K562 (cell line): Measurements from ENCODE around the gene VPS9D1. TPM values are rescaled to one million over a fixed set of nuclear protein-coding genes. Genes with fewer than 3 reads are reported as not detected.

ENCODE experiments used
- CAMTA2 ChIP-seq: fragments of 250-450 bp; sonication (Bioruptor Pico); conservative IDR thresholded peaks from 2 replicates; pipeline ENCODE4 v1.5.1; 2022
- E2F4 ChIP-seq: sonication (generic); formaldehyde crosslinking; IDR thresholded peaks from 2 replicates; pipeline ENCODE4 v1.8.0; 2022; ENCODE audit warnings: mild to moderate bottlenecking, low read depth, missing genetic modification reagents
- ESRRA ChIP-seq: fragments of 450-650 bp; IDR thresholded peaks from 2 replicates; pipeline ENCODE4 v1.6.1; 2014; ENCODE audit warnings: low read depth, mild to moderate bottlenecking, moderate library complexity, borderline replicate concordance
- ETV6 ChIP-seq, 3 experiments: fragments of 150-350 bp in 1 of 3; sonication (generic) in 1 of 3; formaldehyde crosslinking in 1 of 3; IDR thresholded peaks; 2 replicates each; pipeline versions ENCODE4 v1.6.1 to v1.8.0; 2014 to 2022; ENCODE audit warnings: borderline replicate concordance in 2 of 3, low read depth in 2 of 3, antibody characterized with exemption in 1 of 3, low read length in 1 of 3, mild to moderate bottlenecking in 1 of 3, missing genetic modification reagents in 1 of 3
- GTF2B ChIP-seq: IDR thresholded peaks from 2 replicates; pipeline ENCODE4 v1.6.1; 2011; ENCODE audit not compliant: insufficient read length; ENCODE audit errors: extremely low read depth
- HEY1 ChIP-seq: fragments of 250-450 bp; sonication (Bioruptor Pico); IDR thresholded peaks from 2 replicates; pipeline ENCODE4 v1.5.0; 2020; ENCODE audit warnings: mild to moderate bottlenecking, moderate library complexity, borderline replicate concordance
- HNRNPL ChIP-seq: fragments of 200-400 bp; formaldehyde crosslinking; IDR thresholded peaks from 2 replicates; pipeline ENCODE4 v1.6.1; 2017; ENCODE audit warnings: low read depth, mild to moderate bottlenecking, low read length
- JUND ChIP-seq, 2 experiments: IDR thresholded peaks; 2 replicates in 1 of 2; 3 replicates in 1 of 2; pipeline ENCODE4 v1.6.1; 2011; ENCODE audit warnings: borderline replicate concordance in 2 of 2, low read depth in 2 of 2, low read length in 2 of 2, improper control_type of control experiment in 1 of 2, missing biosample characterization in 1 of 2, missing genetic modification characterization in 1 of 2, missing genetic modification reagents in 1 of 2
- MXI1 ChIP-seq: IDR thresholded peaks from 2 replicates; pipeline ENCODE4 v1.6.1; 2011; ENCODE audit warnings: low read depth, mild to moderate bottlenecking, improper control_type of control experiment, low read length
- NFE2 ChIP-seq: IDR thresholded peaks from 2 replicates; pipeline ENCODE4 v1.6.1; 2014; ENCODE audit warnings: antibody characterized with exemption, low read depth
- NFE2L1 ChIP-seq: fragments of 450-650 bp; IDR thresholded peaks from 2 replicates; pipeline ENCODE4 v1.6.1; 2016; ENCODE audit warnings: missing genetic modification characterization, low read depth, mild to moderate bottlenecking, missing compliant biosample characterization, moderate library complexity, borderline replicate concordance
- NR0B1 ChIP-seq: fragments of 450-650 bp; IDR thresholded peaks from one replicate; pipeline ENCODE4 v1.6.1; 2018; ENCODE audit warnings: mild to moderate bottlenecking, moderate library complexity; ENCODE audit not compliant: partially characterized antibody
- OTX1 ChIP-seq: fragments of 450-650 bp; formaldehyde crosslinking; IDR thresholded peaks from 2 replicates; pipeline ENCODE4 v1.4.0; 2022; ENCODE audit warnings: mild to moderate bottlenecking
- PHF8 ChIP-seq: fragments of 200-600 bp; sonication (generic); IDR thresholded peaks from 2 replicates; pipeline ENCODE4 v1.6.1; 2012; ENCODE audit warnings: mixed run types, mild to moderate bottlenecking, inconsistent platforms, low read length, moderate library complexity, borderline replicate concordance
- RCOR1 ChIP-seq, 2 experiments: IDR thresholded peaks; 2 replicates each; pipeline ENCODE4 v1.6.1; 2012; ENCODE audit warnings: low read depth in 2 of 2, low read length in 2 of 2, borderline replicate concordance in 1 of 2, improper control_type of control experiment in 1 of 2
- RNF2 ChIP-seq: sonication (generic); IDR thresholded peaks from 2 replicates; pipeline ENCODE4 v1.6.1; 2016
- SAP30 ChIP-seq: fragments of 200-600 bp; sonication (generic); IDR thresholded peaks from 2 replicates; pipeline ENCODE4 v1.6.1; 2012; ENCODE audit warnings: borderline replicate concordance, low read depth, mild to moderate bottlenecking, moderate library complexity, low read length, control low read depth, inconsistent platforms; ENCODE audit not compliant: insufficient read depth, poor library complexity, severe bottlenecking
- SIN3B ChIP-seq: fragments of 450-650 bp; IDR thresholded peaks from 2 replicates; pipeline ENCODE4 v1.6.1; 2017; ENCODE audit warnings: low read depth, mild to moderate bottlenecking, moderate library complexity
- SMARCE1 ChIP-seq: fragments of 450-650 bp; IDR thresholded peaks from 2 replicates; pipeline ENCODE4 v1.7.1; 2016; ENCODE audit warnings: mild to moderate bottlenecking
- STAT5B ChIP-seq: fragments of 250-450 bp; sonication (Bioruptor Pico); IDR thresholded peaks from 2 replicates; pipeline ENCODE4 v1.8.0; 2021; ENCODE audit warnings: mild to moderate bottlenecking, inconsistent platforms
- ZNF174 ChIP-seq: fragments of 250-450 bp; sonication (Bioruptor Pico); IDR thresholded peaks from 2 replicates; pipeline ENCODE4 v1.4.0; 2020; ENCODE audit warnings: mild to moderate bottlenecking
- ZNF644 ChIP-seq: fragments of 200-800 bp; sonication (Bioruptor generic); IDR thresholded peaks from 2 replicates; pipeline ENCODE4 v1.6.1; 2016; ENCODE audit warnings: low read depth, missing genetic modification characterization, missing compliant biosample characterization
- polyA plus RNA-seq, 8 experiments: library from polyadenylated mRNA; depleted of rRNA in 4 of 8; stranded (reverse) in 5 of 8; unstranded in 3 of 8; fragments of >200 nt; fragmentation: Nextera tagmentation in 2 of 8; fragmentation: Illumina TruSeq in 1 of 8; extraction: Ambion mirVana in 2 of 8; extraction: Trizol in 1 of 8; gene quantifications; 2 replicates each; pipeline versions ENCODE4 v1.2.1 to v1.2.3, GENCODE V29; 2011 to 2014; ENCODE audit warnings: inconsistent platforms in 1 of 8, missing spikeins in 1 of 8
- total RNA-seq, 7 experiments: library from RNA; depleted of rRNA in 6 of 7; stranded (reverse); fragments of >200 nt in 6 of 7; fragmentation: Illumina TruSeq in 2 of 7; extraction: Trizol in 2 of 7; gene quantifications; 2 replicates each; pipeline versions ENCODE4 v1.2.1 to v1.2.3, GENCODE V29; 2011 to 2021; ENCODE audit warnings: low replicate concordance in 1 of 7

Gene VPS9D1
- total and polyA plus RNA-seq, 9 of the 15 experiments (the other 6 are each of a cell fraction or from before 2014, with no cell fraction given), result 0.33 to 3.1 (median 1.1) TPM

GRCh38 chr16:89720813-89721545 lies at the start of gene VPS9D1, which contains the start of gene ZNF276 (continued):
- TF ChIP-seq ESRRA (peak; percentile 81), NFE2L1 (tag) (no peak), ZNF174 (CRISPR knock-in tag) (no peak), MXI1 (no peak), HEY1 (CRISPR knock-in tag) (no peak), ETV6 (IDR thresholded peaks at IDR 0.05; ENCODE audit: borderline replicate concordance in 1 of 2, low read depth in 2 of 2, low read length in 1 of 2) (no peak), ETV6 (CRISPR knock-in tag; IDR thresholded peaks at IDR 0.05; ENCODE audit: borderline replicate concordance) (peak; percentile 57; the same call in 1 of the 2 replicates), OTX1 (CRISPR knock-in tag) (0 out of 2 replicates have a peak, but pooled peaks have one; percentile 11), SMARCE1 (no peak), GTF2B (no peak), ZNF644 (tag) (no peak; the same call in 1 of the 2 replicates), PHF8 (peak; percentile 52; the same call in 1 of the 2 replicates), NR0B1 (no peak), NFE2 (no peak), SAP30 (no peak), CAMTA2 (peak; percentile 82; the same call in 1 of the 2 replicates), RNF2 (0 out of 2 replicates have a peak, but pooled peaks have one; percentile 28), SIN3B (peak; percentile 94), STAT5B (CRISPR knock-in tag) (no peak), JUND (IDR thresholded peaks at IDR 0.05; ENCODE audit: borderline replicate concordance, low read depth, low read length) (peak; percentile 30; the same call in 1 of the 2 replicates), JUND (tag; IDR thresholded peaks at IDR 0.05; ENCODE audit: borderline replicate concordance, low read depth, low read length) (no peak; the same call in 2 of the 3 replicates), E2F4 (CRISPR knock-in tag) (no peak), RCOR1 (IDR thresholded peaks at IDR 0.05; ENCODE audit: borderline replicate concordance in 1 of 2, low read depth in 2 of 2, low read length in 2 of 2) (no peak; a peak in 1 of 4 replicates), HNRNPL (peak; percentile 24)
